ENCODE results near the gene FH.

DNA sequence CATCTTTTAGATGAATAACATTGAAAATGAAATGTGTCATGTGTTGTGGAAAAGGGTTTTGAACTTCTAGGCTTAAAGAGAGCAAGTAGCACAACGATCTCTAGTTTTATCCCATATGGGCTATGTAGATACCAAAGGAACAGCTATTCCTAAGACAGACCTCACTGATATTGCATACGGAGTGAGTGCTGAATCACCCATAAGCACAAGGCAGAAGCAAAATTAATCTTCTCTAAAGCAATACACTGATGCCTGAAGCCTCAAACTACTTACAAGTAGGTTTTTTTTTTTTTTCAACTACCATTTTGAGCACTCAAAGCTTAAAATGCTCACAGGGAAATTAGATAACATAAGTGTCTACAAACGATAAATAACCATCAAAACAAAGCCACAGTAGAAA lies 7.6 kb upstream of the FH start:
- no peak for TF ChIP-seq ZNF780A (CRISPR knock-in tag; IDR thresholded peaks at IDR 0.05)
- TF ChIP-seq NFATC3 (CRISPR knock-in tag; IDR thresholded peaks at IDR 0.05), result no peak
- TF ChIP-seq CTCF (CRISPR knock-in tag; IDR thresholded peaks at IDR 0.05), result no peak
- TF ChIP-seq PPARG (CRISPR knock-in tag; conservative IDR thresholded peaks at IDR 0.05), result no peak
